GM19467 (cell line): ENCODE data around the gene KRTAP5-11.
"Not testable (repeated sequence)": the region's sequence is repeated elsewhere in the genome, so short reads cannot be mapped to it uniquely, and the experiment has no call there.

Source experiments
- ATAC-seq: cut with Tn5 transposase; IDR thresholded peaks from one replicate; pipeline ENCODE4 v1.9.1; 2021; ENCODE audit warnings: mild to moderate bottlenecking, moderate library complexity; ENCODE audit not compliant: unreplicated experiment

KRTAP5-11 gene

GRCh38 chr11:71558996-71559395 lies 23.7 kb downstream of the KRTAP5-11 start:
- no peak for ATAC-seq

- no peak for ATAC-seq
Observed at GRCh38 chr11:71557257-71557656, 25.4 kb downstream of the KRTAP5-11 start.

- ATAC-seq: no peak
Observed at GRCh38 chr11:71556018-71556417, 26.7 kb downstream of the KRTAP5-11 start.

- no peak for ATAC-seq
Observed at GRCh38 chr11:71555508-71555907, 27.2 kb downstream of the KRTAP5-11 start.

- ATAC-seq: no peak
Observed at GRCh38 chr11:71554996-71555395, 27.7 kb downstream of the KRTAP5-11 start.

- ATAC-seq: no peak
Observed at GRCh38 chr11:71551711-71552110, 31.0 kb downstream of the KRTAP5-11 start.

GRCh38 chr11:71548716-71549151 lies 33.9 kb downstream of the KRTAP5-11 start:
- no peak for ATAC-seq

GRCh38 chr11:71548120-71548519 lies 34.6 kb downstream of the KRTAP5-11 start, which contains the start of gene KRTAP5-9:
Gene KRTAP5-9, plus strand, starts transcription at chr11:71548420. Its CDS starts 238 bp downstream, at chr11:71548658.
- ATAC-seq: no peak

GRCh38 chr11:71545405-71545966 lies 37.2 kb downstream of the KRTAP5-11 start:
- ATAC-seq: no peak

GRCh38 chr11:71544525-71545214 lies 38.0 kb downstream of the KRTAP5-11 start:
- ATAC-seq: no peak

- no peak for ATAC-seq
Observed at GRCh38 chr11:71543866-71544265, 38.8 kb downstream of the KRTAP5-11 start.

- no peak for ATAC-seq
Observed at GRCh38 chr11:71542879-71543777, 39.5 kb downstream of the KRTAP5-11 start.

- ATAC-seq: no peak
Observed at GRCh38 chr11:71542382-71542781, 40.3 kb downstream of the KRTAP5-11 start.

- not testable (repeated sequence) for ATAC-seq
Observed at GRCh38 chr11:71540521-71541304, 42.0 kb downstream of the KRTAP5-11 start.

- ATAC-seq: not testable (repeated sequence)
Observed at GRCh38 chr11:71539971-71540370, 42.7 kb downstream of the KRTAP5-11 start.

- ATAC-seq: no peak
Observed at GRCh38 chr11:71539017-71539416, 43.7 kb downstream of the KRTAP5-11 start.

GRCh38 chr11:71538666-71538990 lies 44.0 kb downstream of the KRTAP5-11 start:
- no peak for ATAC-seq

- not testable (repeated sequence) for ATAC-seq
Observed at GRCh38 chr11:71537977-71538665, 44.6 kb downstream of the KRTAP5-11 start, which contains the start of gene KRTAP5-8. Gene KRTAP5-8, plus strand, starts transcription at chr11:71538025. Its CDS starts 31 bp downstream, at chr11:71538056.

- no peak for ATAC-seq
Observed at GRCh38 chr11:71537537-71537936, 45.1 kb downstream of the KRTAP5-11 start.

GRCh38 chr11:71535825-71536224 lies 46.9 kb downstream of the KRTAP5-11 start:
- ATAC-seq: no peak
